T-helper 22 cell (primary cell): ENCODE data around the gene NBPF26.
"Not testable (repeated sequence)": the region's sequence is repeated elsewhere in the genome, so short reads cannot be mapped to it uniquely, and the experiment has no call there.

Experiments used
- DNase-seq: peaks from one replicate; pipeline ENCODE4 v3.0.0-alpha.2; 2020; ENCODE audit warnings: low read depth

The NBPF26 gene

DNA sequence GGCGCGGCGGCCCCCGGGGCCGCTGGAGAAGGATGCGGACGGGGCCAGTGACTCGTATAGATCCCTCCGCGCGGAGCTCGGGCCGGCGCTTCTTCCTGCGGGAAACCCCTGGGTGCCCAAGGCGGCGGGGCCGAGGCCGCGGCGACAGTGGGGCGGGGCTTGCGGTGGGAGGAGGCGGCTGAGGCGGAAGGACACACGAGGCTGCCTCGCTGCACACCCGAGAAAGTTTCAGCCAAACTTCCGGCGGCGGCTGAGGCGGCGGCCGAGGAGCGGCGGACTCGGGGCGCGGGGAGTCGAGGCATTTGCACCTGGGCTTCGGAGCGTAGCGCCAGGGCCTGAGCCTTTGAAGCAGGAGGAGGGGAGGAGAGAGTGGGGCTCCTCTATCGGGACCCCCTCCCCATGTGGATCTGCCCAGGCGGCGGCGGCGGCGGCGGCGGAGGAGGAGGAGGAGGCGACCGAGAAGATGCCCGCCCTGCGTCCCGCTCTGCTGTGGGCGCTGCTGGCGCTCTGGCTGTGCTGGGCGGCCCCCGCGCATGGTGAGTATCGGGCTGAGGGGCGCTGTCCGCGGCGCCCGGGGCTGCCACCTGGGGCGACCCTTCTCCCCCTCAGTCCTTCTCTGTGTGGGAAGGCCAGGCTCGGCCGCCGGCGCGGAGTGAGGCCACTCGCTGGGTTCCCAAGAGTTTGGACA is at the start of gene NBPF26:
Gene NBPF26 (plus strand): TSS at position 231 of the 688 bp plus-strand sequence.
- DNase-seq, result peak; percentile 58

DNA sequence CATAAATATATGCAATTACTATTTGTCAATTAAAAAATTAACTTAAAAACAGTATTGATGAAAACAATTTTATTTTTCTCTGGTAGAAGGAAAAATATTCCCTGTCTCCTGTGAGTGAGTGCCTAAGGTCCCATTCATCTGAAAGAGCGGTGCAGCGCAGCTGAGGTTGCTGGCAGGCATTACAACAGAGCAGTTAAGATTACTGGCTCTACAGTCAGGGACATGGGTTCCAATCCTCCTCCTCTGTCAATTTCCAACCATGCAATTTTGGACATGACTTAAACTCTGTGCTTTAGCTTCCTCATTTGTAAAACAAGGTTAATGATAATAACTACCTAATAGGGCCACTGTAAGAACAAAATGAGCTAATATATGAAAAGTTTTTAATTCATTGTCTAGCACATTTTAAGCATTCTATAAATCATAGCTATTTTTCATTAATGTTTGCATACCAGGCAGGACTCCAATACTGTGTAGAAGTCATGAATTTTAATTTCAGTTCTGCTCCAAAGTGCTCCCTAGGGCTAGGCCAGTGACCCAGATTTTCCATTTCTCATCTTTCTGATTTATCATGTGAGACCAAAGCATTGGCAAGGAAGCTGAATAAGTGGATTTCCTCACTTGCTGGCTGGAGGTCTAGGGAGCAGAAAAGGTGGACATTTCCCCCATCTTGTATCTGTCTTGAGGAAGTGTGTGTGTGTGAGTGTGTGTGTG is 43.5 kb upstream of the NBPF26 start:
- not testable (repeated sequence) for DNase-seq

DNA sequence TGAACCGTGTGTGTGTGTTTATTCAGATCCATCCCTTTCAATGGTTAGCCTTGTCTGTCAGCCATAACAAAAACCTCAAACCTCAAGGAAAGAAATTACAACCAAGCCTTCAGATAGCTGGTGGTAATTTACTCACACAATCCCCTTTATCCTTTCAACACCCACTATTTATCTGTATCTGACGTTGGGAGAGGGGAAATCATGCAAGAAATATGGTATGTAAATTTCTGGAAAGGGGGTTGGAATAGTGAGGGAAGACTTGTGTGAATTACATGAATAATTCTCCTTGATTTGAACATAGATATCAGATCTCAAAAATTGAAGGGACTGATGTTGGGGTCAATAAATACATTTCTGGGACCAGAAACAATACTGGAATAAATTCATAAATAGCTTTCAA is 42.8 kb upstream of the NBPF26 start:
- DNase-seq, result not testable (repeated sequence)

DNA sequence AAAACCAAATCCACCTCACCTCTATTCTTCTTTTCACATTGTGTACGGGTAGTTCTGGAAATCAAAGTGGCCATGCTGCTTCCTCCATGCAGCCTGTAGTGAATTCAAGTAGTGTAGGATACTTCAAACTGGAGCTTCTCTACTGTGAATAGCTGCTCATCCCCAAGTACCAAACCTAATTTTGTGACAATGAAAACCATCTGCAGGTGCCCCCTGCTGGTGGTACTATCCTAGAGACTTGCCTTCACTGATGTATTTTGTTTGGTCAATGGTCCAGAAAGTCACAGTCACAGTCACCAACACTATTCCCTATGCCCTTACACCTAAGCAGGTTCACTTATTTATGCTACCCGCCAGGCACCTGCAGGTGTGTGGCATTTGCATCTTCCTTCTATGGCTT is 39.3 kb upstream of the NBPF26 start:
- not testable (repeated sequence) for DNase-seq

DNA sequence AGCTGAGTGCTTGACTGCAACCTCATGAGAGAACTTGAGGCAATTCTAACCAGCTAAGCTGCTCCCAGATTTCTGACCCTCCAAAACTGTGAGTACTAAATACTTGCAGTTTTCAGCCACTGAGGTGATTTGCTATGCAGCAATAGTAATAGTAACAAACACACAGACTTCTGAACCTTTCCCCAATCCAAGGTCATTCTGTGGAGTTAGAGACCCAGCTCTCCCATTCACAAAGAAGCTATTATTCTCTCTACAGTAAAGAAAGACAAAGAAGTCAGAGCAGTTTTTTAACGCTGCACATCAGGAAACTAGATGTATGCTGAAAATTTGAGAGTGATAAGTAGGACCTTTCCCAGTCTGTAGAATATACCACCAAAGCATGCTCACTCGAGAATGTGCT is 38.1 kb upstream of the NBPF26 start:
- DNase-seq, result not testable (repeated sequence)

DNA sequence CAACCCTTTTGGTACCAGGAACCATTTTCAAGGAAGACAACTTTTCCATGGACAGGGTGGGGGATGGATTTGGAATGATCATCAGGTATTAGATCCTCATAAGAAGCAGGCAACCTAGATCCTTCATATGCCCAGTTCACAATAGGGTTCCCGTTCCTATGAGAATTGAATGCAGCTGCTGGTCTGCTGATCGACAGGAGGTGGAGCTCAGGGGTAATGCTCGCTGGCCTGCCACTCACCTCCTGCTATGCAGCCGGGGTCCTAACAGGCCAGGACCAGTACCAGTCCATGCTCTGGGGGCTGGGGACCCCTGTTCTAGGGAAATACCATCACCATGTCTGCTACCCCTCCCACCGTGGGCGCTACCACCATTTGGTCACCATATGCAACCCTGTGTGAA is 36.5 kb upstream of the NBPF26 start:
- DNase-seq, result not testable (repeated sequence)

DNA sequence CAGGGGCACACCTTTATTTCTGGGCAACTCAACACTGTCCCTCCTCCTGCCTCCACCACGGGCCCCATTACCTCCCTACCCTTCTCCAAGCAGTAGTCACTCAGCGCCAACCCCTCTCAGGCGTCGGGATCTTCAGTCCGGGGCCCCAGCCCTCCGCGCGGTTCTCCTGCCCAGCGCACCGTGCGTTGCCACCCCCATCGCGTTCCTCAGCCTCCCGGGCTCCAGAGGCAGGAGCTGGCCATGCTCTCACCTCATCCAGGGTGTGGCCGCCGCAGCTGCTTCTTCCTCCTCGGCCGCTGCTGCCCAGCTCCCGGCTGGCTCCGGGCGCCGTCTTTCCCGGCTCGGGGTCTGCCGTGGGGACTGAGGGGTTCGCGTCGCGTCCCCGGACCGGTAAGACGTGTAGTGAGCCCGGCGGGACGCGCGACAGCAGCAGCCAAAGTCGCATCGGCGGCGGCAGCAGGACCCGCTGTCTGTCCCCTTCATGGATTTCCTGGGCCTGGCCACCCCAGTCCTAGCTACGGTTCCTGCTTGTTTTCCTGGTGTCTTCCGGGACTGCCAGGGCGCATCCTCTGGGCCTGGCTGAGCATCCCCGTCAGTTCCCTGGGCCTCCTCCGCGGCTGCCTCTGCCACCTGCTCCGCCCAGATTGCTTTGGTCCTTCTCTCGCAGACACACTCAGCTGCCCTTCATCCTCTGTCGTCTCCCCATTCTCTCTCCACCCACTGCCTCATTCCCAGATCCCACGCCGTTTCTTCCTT is 22.8 kb upstream of the NBPF26 start:
- DNase-seq, result not testable (repeated sequence)

DNA sequence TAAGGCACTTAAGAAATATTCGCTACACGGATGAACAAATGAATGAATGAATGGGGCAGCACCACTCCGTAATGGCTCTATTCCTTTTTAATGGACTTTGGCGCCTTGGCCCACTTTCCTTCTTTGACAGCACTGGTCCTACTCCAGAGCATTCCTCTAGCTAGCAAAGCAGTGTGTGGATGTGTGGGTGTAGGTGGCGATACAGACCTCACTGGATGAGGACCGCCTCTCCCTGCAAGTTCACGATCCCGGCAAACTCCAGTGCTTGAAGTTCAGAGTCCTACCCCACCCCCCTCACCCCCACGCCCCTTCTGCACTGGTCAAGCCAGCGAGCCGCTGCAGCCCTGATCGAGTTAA is 409 bp upstream of the NBPF26 start:
- not testable (repeated sequence) for DNase-seq

DNA sequence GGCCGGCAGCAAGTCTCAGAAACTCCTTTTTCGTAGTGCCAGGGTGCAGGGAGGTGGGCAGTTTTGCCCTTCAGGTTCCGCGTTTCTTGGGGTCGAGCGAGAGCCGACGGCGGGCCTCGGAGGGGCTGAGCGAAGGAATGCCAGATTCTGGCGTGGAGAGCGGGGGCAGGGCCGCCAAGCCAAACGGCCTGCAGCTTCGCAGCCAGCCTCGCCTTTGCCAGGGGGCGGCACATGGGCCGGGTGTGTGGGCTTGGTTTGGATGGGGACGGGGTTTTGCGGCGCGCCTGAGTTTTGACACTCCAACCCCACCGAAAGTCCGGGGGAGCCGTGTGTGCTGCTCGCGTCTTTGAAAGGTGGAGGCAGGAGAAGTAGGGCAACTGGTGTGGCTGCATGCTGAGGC is 762 bp downstream of the NBPF26 start:
- DNase-seq, result not testable (repeated sequence)

DNA sequence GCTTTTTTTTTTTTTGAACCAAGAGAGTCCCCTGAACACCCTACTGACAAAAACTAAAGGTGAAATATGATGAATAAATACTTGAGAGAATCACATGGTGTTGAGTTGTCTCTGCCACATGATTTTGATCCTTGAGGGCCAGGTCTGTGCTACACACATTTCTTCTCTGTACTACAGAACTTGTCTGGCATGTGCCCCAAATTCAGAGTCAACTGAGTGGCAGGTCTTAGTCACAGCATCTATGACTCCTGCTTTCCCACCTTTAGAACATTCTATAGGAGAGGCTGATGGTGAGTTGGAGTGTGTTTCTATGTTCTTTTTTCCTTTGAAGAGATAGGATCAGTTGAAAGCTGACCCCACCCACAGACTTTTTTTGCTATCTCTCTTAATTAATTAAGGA is 5.1 kb downstream of the NBPF26 start:
- not testable (repeated sequence) for DNase-seq

DNA sequence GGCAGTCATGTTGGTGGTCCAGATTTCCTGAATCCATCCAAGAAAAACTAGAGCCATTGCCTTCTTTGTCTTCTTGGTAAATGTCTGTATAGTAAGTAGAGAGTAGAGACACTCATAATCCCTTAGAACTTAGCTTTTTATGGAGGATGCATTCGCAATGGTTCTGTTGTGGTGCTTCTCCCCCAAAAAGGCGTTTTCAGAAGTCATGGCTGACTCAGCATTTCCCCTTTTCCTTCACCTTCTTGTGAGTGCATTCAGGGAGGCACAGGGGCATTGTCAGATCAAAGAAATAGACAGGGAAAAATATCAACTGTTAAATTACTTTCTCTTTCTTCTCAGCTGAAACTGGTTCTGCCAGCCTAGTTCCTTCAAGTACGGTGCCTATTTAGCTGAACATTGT is 45.3 kb downstream of the NBPF26 start:
- DNase-seq, result not testable (repeated sequence)

DNA sequence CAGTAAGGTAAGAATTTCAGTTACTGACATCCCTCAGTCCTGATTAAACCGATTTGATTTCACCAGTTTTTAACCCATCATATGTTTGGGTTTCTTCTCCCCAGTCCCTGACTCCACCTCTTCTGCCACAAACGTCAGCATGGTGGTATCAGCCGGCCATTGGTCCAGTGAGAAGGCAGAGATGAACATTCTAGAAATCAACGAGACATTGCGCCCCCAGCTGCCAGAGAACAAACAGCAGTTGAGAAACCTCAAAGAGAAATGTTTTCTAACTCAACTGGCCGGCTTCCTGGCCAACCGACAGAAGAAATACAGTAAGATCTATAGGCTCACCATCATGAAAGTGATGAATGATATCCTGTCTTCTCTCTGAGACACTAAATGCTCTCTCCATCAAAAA is 81.7 kb downstream of the NBPF26 start:
- not testable (repeated sequence) for DNase-seq

DNA sequence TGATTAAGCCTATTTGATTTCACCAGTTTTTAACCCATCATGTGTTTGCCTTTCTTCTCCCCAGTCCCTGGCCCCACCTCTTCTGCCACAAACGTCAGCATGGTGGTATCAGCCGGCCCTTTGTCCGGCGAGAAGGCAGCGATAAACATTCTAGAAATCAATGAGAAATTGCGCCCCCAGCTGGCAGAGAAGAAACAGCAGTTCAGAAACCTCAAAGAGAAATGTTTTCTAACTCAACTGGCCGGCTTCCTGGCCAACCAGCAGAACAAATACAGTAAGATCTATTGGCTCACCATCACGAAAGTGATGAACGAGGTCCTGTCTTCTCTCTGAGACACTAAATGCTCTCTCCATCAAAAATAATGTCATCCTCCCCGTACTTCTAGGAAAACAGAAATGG is 88.1 kb downstream of the NBPF26 start:
- DNase-seq, result not testable (repeated sequence)

DNA sequence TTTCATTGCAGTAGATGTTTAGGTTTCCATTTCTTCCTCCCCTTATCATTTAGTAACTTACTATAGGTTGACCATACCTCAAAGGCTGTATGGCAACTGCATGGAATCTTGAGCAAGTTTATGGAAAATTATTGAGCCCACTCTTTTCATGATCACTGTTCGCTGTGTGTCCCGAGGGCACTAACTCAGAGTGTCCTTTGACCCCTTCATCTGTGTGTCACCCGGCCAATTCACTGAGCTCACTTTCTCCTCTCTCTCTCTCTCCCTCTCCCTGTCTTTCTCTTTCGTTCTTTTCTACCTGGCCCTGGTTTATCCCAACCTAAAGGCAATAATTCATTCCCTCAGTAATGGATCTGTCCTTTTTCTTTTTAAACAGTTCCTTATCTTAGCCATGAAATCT is 101.3 kb downstream of the NBPF26 start:
- not testable (repeated sequence) for DNase-seq

DNA sequence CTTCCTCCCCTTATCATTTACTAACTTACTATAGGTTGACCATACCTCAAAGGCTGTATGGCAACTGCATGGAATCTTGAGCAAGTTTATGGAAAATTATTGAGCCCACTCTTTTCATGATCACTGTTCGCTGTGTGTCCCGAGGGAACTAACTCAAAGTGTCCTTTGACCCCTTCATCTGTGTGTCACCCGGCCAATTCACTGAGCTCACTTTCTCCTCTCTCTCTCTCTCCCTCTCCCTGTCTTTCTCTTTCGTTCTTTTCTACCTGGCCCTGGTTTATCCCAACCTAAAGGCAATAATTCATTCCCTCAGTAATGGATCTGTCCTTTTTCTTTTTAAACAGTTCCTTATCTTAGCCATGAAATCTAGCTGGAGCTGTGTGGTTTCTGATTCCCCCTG is 102.9 kb downstream of the NBPF26 start:
- not testable (repeated sequence) for DNase-seq

DNA sequence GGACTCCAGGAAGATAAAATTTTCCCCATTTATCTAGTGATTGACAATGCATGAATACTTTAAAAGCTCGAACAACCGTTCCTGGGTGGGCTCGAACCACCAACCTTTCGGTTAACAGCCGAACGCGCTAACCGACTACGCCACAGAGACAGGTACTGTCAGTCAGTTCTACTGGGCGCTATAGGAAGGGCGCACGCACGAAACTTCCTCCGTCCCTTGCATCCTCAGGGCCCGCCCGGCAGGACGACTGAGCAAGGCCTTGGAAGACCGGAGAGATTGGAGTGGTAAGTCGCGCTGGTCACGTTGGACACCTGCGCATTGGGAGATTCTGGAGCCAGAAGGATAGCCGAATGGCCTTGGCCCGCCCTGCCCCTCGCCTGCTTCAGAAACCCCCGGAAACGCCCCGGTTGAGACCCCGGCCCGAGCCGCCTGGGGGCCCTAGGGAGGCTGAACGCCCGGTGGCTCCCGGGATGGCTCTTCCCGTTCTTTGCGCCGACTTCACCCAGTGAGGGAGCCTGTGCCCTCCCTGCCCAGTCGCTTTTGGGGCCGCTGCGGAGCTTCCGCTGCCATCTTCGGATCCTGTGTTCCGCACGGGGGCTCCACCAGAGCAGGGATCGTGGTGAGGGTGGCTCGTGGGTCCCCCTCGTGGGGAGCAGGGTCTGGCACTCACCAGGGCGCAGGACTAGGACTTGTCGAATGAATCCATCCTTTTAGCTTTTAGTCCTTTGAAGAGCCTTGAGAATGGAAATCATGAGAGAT is 120.6 kb downstream of the NBPF26 start:
- DNase-seq, result peak; percentile 53

DNA sequence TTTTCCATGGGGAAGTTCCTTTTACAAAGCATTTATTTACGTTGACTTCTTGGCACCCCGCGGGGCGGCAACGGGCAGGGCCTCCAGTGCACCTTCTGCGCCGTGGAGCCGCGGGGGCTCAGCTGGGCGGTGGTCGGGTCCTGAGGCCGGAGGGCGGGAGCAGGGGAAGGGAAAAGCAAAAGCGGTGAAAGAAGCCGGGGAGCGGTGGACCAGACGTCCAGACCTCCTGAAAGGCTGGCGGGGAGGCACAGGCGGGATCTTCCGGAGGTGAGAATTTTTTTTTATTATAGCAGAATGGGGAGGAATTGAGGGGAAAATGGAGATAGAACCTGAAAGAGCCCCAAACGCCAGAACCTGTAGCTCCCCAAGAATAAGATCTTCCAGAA is 121.2 kb downstream of the NBPF26 start:
- not testable (repeated sequence) for DNase-seq

DNA sequence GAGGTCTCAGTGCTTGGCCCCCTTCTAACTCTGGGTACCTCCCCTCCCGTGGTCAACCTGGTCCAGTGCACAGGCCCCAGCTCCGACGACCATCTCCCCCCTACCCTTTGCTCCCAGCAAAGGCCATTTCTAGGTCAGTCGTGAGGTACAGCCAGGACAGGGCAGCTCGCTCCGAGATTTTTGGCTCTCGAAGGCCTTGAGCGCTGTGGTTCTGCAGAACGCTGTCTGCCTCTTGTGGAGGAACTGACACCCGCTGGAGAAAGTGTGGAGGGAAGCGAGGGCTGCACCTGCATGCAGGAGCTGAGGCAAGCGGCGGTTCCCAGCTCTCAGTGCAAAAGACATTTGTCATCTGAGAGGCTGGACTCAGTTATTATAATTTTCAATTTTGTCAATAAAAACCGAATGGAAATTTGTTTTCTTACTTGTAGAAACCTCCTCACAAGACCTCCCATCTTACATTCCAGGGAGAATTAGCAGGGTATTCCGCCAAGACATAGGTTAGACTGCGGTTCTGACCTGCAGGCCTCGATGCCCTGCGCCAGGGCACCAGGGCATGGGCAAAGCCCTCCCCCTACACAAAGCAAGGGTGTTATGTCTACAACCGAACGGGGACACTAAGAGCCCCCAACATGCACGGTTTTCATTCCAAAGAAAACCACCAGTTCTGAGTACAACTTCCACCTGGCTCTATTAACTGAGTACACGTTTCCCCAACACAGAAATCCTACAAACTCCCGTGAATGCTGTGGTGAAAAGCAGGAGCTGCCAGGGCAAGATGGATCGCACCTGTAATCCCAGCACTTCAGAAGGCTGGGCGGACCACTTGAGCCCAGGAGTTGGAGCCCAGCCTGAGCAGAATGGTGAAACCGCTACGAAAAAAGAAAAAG is 125.9 kb downstream of the NBPF26 start:
- DNase-seq, result not testable (repeated sequence)

DNA sequence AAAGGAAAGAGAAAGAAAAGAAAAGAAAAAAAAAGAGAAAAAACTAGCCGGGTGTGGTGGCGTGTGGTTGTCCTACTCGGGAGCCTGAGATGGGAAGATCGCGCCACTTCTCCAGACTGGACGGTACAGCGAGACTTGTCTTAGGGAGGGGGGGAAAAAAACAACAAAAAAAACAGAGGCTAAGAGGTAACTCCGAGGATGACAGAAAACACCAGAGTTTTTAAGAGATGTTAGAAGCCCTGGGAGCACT is 126.5 kb downstream of the NBPF26 start:
- not testable (repeated sequence) for DNase-seq

DNA sequence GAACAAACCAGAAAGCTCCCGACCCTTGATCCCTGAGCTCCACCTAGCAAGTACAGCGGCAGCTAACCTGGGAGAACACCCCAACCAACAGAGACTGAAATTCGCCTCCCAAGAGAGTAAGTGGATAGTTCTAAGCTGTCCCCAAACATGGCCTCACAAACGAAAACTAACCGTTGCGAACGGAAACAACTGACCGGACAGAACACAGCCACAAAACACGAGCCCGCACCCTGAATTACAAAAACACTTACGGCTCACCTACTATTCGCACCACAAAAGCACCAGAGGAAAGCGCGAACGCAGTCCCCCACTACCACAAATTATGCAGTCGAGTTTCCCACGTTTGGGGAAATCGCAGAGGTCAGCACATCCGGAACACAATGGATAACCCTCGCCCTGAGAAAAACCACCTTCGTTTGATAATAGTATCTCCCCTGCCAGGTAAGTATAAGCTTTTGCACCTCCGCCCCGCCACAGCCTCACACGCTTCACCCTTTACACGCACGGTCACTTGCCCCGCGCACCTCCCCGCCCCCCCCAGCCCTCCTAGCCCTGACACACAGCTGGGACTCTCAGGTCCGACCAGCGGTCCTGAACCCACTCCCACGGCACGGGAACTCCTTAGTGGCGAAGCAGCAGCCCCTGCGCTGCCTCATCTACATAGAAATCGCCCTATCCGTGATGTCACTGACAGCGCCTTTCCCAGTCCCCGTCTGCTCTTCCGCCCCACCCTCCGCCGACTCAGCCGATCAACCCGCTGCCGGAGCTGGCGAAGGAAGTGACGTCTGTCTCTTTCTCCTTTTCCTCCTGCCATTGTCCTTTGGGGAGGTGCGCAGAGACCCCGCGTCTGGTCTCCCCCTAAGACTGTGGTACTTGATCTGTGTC is 127.0 kb downstream of the NBPF26 start:
- peak; percentile 63 for DNase-seq
